Measurements from ENCODE around the gene MYCBP2.
"Not testable (repeated sequence)": the region's sequence is repeated elsewhere in the genome, so short reads cannot be mapped to it uniquely, and the experiment has no call there.

Gene MYCBP2

GRCh38 chr13:77265336-77265735 is 61.6 kb downstream of the MYCBP2 start:
- Histone ChIP-seq H3K27me3 (no peaks in the 10 kb centered on the region), H3K4me1 (ENCODE audit: control insufficient read depth in 1 of 2, insufficient read depth in 1 of 2, low read depth in 1 of 2, low read length in 1 of 2) (no peaks in the 10 kb centered on the region), H3K36me3 (peaks cover 77% of the 10 kb centered on the region), H3K4me3 (ENCODE audit: low read depth in 1 of 2, low read length in 1 of 2) (no peak overlapping the region), H3K27ac (no peak overlapping the region), H3K9me3 (no peaks in the 10 kb centered on the region)
- no peak for TF ChIP-seq CTCF (IDR thresholded peaks at IDR 0.05)

- no peak for TF ChIP-seq CTCF (IDR thresholded peaks at IDR 0.05)
- no peak overlapping the region for H3K4me3 ChIP-seq (ENCODE audit: low read depth in 1 of 2, low read length in 1 of 2)
- H3K9me3 ChIP-seq, result no peaks in the 10 kb centered on the region
- no peaks in the 10 kb centered on the region for H3K4me1 ChIP-seq (ENCODE audit: control insufficient read depth in 1 of 2, insufficient read depth in 1 of 2, low read depth in 1 of 2, low read length in 1 of 2)
- H3K27ac ChIP-seq, result no peak overlapping the region
- H3K27me3 ChIP-seq, result no peaks in the 10 kb centered on the region
- H3K36me3 ChIP-seq, result peaks cover 68% of the 10 kb centered on the region
These were observed 64.7 kb downstream of the MYCBP2 start for GRCh38 chr13:77262198-77262597.

- Histone ChIP-seq H3K36me3 (peaks cover 33% of the 10 kb centered on the region), H3K4me1 (ENCODE audit: control insufficient read depth in 1 of 2, insufficient read depth in 1 of 2, low read depth in 1 of 2, low read length in 1 of 2) (no peaks in the 10 kb centered on the region)
These were observed 75.9 kb downstream of the MYCBP2 start for GRCh38 chr13:77250975-77251374.

GRCh38 chr13:77245224-77245623 is 81.7 kb downstream of the MYCBP2 start:
- H3K9me3 ChIP-seq; H3K4me1 ChIP-seq (ENCODE audit: control insufficient read depth in 1 of 2, insufficient read depth in 1 of 2, low read depth in 1 of 2, low read length in 1 of 2); H3K4me3 ChIP-seq (ENCODE audit: low read depth in 1 of 2, low read length in 1 of 2); H3K27ac ChIP-seq; H3K27me3 ChIP-seq: not testable (repeated sequence)
- H3K36me3 ChIP-seq, result peaks cover 35% of the 10 kb centered on the region

More at GRCh38 chr13:77250975-77251374, 75.9 kb downstream of the MYCBP2 start:
- Histone ChIP-seq H3K4me3 (ENCODE audit: low read depth in 1 of 2, low read length in 1 of 2) (no peak overlapping the region), H3K9me3 (no peaks in the 10 kb centered on the region), H3K27ac (no peak overlapping the region), H3K27me3 (no peaks in the 10 kb centered on the region)
- no peak for TF ChIP-seq CTCF (IDR thresholded peaks at IDR 0.05)

GRCh38 chr13:77239312-77239711 is 87.6 kb downstream of the MYCBP2 start:
- Histone ChIP-seq H3K27ac (no peak overlapping the region), H3K36me3 (peaks cover 30% of the 10 kb centered on the region), H3K9me3 (no peaks in the 10 kb centered on the region), H3K27me3 (no peaks in the 10 kb centered on the region), H3K4me3 (ENCODE audit: low read depth in 1 of 2, low read length in 1 of 2) (no peak overlapping the region), H3K4me1 (ENCODE audit: control insufficient read depth in 1 of 2, insufficient read depth in 1 of 2, low read depth in 1 of 2, low read length in 1 of 2) (no peaks in the 10 kb centered on the region)
- no peak for TF ChIP-seq CTCF (IDR thresholded peaks at IDR 0.05)

- no peak overlapping the region for H3K27ac ChIP-seq
- no peak for TF ChIP-seq CTCF (IDR thresholded peaks at IDR 0.05)
- H3K27me3 ChIP-seq, result no peaks in the 10 kb centered on the region
- H3K4me1 ChIP-seq (ENCODE audit: control insufficient read depth in 1 of 2, insufficient read depth in 1 of 2, low read depth in 1 of 2, low read length in 1 of 2), result no peaks in the 10 kb centered on the region
- H3K9me3 ChIP-seq, result no peaks in the 10 kb centered on the region
- no peak overlapping the region for H3K4me3 ChIP-seq (ENCODE audit: low read depth in 1 of 2, low read length in 1 of 2)
- peaks cover 30% of the 10 kb centered on the region for H3K36me3 ChIP-seq
These were observed 91.4 kb downstream of the MYCBP2 start for GRCh38 chr13:77235456-77236022.
